Mucosa of descending colon (tissue), 3 donors: ENCODE data around the gene GMPPB. TPM values are rescaled to one million over a fixed set of nuclear protein-coding genes. Genes with fewer than 3 reads are reported as not detected.

Experiments
- ATAC-seq: fragments of 200-7000 bp; cut with Tn5 transposase; one replicate; pipeline ENCODE4 v1.9.1; 2020; ENCODE audit warnings: mild to moderate bottlenecking, moderate library complexity
- DNase-seq, 3 donors: peaks; one replicate each; pipeline ENCODE4 v3.0.0-alpha.2; 2020
- H3K36me3 ChIP-seq: fragments of 200-600 bp; one replicate; pipeline ENCODE4 v1.8.0; 2021; ENCODE audit warnings: low read depth, mild to moderate bottlenecking
- H3K4me1 ChIP-seq: fragments of 200-600 bp; one replicate; pipeline ENCODE4 v1.8.0; 2021; ENCODE audit warnings: low read depth, mild to moderate bottlenecking
- H3K4me3 ChIP-seq: fragments of 200-600 bp; one replicate; pipeline ENCODE4 v1.8.0; 2021; ENCODE audit warnings: mild to moderate bottlenecking
- H3K9me3 ChIP-seq: fragments of 200-600 bp; one replicate; pipeline ENCODE4 v1.8.0; 2021; ENCODE audit warnings: mild to moderate bottlenecking
- intact Hi-C, 2 donors: fragments of 100-400 bp; cut with DNase I in 1 of 2; cut with micrococcal nuclease in 1 of 2; formaldehyde crosslinking; loops; one replicate each; pipeline versions ENCODE4 v1.11.0 to v1.11.1; 2022; cut with DNase I, micrococcal nuclease
- total RNA-seq, 3 donors: library from RNA; stranded (reverse); fragmentation: NEBNext Ultra II Directional in 2 of 3; extraction: Animal tissue kit (Norgen Biotek cat#: 25700) in 2 of 3; gene quantifications; one replicate each; pipeline versions ENCODE4 v1.2.1 to v1.2.4, GENCODE V29; 2021 to 2023
- TF ChIP-seq, protein P1 (sequence below): fragments of 200-600 bp; IDR thresholded peaks from one replicate; pipeline ENCODE4 v1.8.0; 2022; ENCODE audit warnings: antibody characterized with exemption, mild to moderate bottlenecking
- donor health status: DM: no; HTN: no; CAD: no; lungs with moderate emphysema.
- donor health status: DM: no; HTN: no; CAD: no.
- donor health status: DM: no; HTN: yes; CAD: no.

GMPPB gene
- total RNA-seq, 3 donors from 2014 or later: 36.0 to 60.5 (median 47.4) TPM

DNA sequence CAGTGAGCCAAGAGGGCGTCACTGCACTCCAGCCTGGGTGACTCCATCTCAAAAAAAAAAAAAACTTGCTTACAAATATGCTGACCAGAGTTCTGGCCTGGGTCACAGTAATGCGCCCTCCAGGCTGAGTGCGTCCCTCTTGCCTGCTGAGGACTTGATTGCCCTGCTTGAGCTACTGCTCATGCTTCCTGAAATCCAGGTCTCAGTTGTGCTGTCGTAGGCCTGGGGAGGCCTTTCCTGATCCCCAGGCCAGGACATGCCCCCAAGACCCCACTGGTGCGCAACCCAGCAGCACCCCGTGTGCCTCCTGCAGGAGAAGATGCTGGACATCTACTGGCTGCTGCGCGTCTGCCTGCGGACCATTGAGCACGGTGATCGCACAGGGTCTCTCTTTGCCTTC, 11.6 kb downstream of the GMPPB start:
- TF ChIP-seq, protein P1, sequence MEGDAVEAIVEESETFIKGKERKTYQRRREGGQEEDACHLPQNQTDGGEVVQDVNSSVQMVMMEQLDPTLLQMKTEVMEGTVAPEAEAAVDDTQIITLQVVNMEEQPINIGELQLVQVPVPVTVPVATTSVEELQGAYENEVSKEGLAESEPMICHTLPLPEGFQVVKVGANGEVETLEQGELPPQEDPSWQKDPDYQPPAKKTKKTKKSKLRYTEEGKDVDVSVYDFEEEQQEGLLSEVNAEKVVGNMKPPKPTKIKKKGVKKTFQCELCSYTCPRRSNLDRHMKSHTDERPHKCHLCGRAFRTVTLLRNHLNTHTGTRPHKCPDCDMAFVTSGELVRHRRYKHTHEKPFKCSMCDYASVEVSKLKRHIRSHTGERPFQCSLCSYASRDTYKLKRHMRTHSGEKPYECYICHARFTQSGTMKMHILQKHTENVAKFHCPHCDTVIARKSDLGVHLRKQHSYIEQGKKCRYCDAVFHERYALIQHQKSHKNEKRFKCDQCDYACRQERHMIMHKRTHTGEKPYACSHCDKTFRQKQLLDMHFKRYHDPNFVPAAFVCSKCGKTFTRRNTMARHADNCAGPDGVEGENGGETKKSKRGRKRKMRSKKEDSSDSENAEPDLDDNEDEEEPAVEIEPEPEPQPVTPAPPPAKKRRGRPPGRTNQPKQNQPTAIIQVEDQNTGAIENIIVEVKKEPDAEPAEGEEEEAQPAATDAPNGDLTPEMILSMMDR: no peak
- H3K4me1 ChIP-seq: no peaks in the 10 kb centered on the region
- DNase-seq (no peak), ATAC-seq (no peak)
- H3K9me3 ChIP-seq: no peaks in the 10 kb centered on the region
- intact Hi-C loops: no loop called here
- H3K4me3 ChIP-seq: no peak overlapping the region
- H3K36me3 ChIP-seq: no peaks in the 10 kb centered on the region

DNA sequence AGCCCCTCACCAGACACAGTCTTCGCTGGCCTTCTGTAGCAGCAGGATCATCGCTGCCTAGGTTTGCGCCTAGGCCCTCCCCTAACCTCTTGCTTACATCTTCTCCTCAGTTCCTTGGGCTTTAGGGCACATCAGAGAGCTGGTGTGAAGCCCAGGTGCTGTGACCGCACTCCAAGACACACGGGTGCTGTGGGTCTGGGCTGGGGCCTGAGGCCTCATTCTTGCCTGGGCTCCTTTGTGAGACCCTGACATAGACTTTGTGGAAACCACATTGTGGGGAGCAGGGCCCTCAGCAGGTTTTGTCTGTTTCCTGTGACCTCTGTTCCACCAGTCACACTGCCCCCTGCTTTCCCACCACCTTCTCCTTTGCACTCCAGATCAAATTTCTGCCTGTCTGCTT, 12.3 kb downstream of the GMPPB start:
- TF ChIP-seq, protein P1: no peak
- Histone ChIP-seq H3K4me1 (no peaks in the 10 kb centered on the region), H3K4me3 (no peak overlapping the region), H3K36me3 (no peaks in the 10 kb centered on the region), H3K9me3 (no peaks in the 10 kb centered on the region)
- intact Hi-C loops: no loop called here
- DNase-seq (no peak), ATAC-seq (no peak)

DNA sequence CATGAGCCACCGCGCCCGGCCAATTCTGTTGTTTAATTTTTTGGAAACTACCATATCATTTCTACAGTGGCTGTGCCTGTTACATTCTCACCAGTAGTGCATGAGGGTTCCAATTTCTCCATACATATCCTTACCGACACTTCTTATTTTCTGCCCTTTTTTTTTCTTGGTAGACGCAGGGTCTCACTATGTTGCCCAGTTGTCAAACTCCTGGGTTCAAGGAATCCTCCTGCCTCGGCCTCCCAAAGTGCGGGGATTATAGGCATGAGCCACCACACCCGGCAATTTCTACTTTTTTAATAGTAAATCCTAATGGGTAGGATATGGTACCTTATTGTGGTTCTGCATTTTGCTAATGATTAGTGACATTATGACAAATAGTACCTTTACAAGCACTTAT, 13.9 kb downstream of the GMPPB start:
- H3K4me1 ChIP-seq: no peaks in the 10 kb centered on the region
- intact Hi-C loops: no loop called here
- peaks cover 5% of the 10 kb centered on the region for H3K36me3 ChIP-seq
- ATAC-seq: no peak
- H3K4me3 ChIP-seq: no peak overlapping the region
- DNase-seq: no peak
- TF ChIP-seq, protein P1: no peak
- H3K9me3 ChIP-seq: no peaks in the 10 kb centered on the region

DNA sequence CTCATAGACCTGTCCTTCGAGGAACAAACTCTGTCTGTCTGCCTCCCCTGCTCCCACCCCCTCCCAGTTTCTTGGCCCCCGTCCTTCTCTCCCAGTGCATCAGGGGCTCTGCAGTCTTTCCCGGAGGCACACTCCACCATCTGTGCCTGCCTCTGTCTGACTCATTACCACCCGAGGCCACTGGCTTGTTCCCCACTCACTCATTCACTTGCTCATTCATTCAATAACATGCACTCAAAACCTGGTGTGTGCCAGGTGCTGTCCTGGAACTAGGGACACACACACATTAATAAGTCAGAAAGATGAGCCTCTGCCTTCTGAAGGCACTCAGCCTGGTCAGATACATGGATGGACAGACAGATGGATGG, 16.7 kb downstream of the GMPPB start:
- no peaks in the 10 kb centered on the region for H3K4me1 ChIP-seq
- no peak for ATAC-seq
- H3K9me3 ChIP-seq: no peaks in the 10 kb centered on the region
- TF ChIP-seq, protein P1: no peak
- no peak overlapping the region for H3K4me3 ChIP-seq
- peaks cover 5% of the 10 kb centered on the region for H3K36me3 ChIP-seq
- intact Hi-C loops: no loop called here
- DNase-seq: peak in 1 of 3 donors; percentile 11

DNA sequence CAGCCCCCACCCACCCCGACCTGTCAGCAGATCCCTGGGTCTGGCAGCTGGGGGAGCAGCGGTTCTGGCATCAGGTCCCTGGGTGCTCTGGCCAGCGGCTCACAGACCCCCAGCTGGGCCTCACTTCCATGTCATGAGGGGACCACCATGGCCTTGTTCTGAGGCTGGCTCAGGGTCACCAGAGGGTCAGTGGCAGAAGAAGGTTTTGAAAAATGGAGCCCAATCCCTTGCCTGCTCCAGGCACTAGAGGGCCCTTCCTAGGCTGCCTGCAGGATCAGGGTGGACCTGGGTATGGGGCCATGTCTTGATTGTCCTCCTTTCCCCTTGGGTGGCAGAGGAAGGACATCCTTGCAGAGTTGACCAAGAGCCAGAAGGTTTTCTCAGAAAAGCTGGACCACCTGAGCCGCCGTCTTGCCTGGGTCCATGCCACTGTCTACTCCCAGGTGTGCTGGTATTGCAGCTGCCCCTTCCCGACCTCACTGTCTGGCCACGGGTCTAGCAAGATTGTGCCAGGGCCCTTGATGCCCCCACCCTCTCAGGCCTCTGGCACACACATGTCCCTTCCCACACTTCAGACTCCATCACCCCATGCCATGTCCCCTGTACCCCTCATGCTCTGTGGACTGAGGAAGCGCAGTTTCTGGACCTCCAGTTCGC, 17.2 kb downstream of the GMPPB start:
- TF ChIP-seq, protein P1: no peak
- H3K4me3 ChIP-seq: no peak overlapping the region
- H3K36me3 ChIP-seq: peaks cover 5% of the 10 kb centered on the region
- ATAC-seq (no peak), DNase-seq (peak in 1 of 3 donors; percentile 28)
- no peaks in the 10 kb centered on the region for H3K4me1 ChIP-seq
- intact Hi-C loops: no loop called here
- H3K9me3 ChIP-seq: no peaks in the 10 kb centered on the region
